Measurements from ENCODE around the gene ATG12. TPM values are rescaled to one million over a fixed set of nuclear protein-coding genes. Genes with fewer than 3 reads are reported as not detected.

The ATG12 gene
- total and polyA plus RNA-seq, 4 donors, result 69.4 to 84.3 (median 76.1) TPM

DNA sequence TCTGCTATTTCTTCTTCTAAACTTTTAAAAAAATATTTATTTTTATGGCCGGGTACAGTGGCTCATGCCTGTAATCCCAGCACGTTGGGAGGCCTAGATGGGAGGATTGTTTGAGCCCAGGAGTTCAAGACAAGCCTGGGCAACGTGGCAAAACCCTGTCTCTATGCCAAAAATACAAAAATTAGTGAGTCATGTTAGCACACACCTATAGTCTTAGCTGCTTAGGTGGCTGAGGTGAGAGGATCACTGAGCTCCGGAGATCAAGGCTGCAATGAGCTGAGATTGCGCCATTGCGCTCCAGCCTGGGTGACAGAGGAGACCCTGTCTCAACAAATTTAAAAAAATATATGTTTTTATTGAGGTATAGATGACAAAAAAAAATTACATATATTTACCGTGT lies 5.9 kb upstream of the ATG12 start:
- Histone ChIP-seq H3K27me3 (ENCODE audit: control insufficient read depth, insufficient read depth, low read length) (no peaks in the 10 kb centered on the region), H3K9me3 (ENCODE audit: control insufficient read depth, insufficient read depth, low read length) (no peaks in the 10 kb centered on the region), H3K4me1 (ENCODE audit: control insufficient read depth, insufficient read depth, low read length) (no peaks in the 10 kb centered on the region), H3K27ac (ENCODE audit: low read depth, low read length) (no peak overlapping the region), H3K36me3 (ENCODE audit: control insufficient read depth, insufficient read depth, low read length) (no peaks in the 10 kb centered on the region), H3K4me3 (ENCODE audit: low read depth, low read length) (no peak overlapping the region)
- no peak for DNase-seq (ENCODE audit: low read depth in 4 of 6, low spot score in 6 of 6)
- no CpG with 5 or more reads among the region's 7 CpGs for WGBS (ENCODE audit: insufficient coverage)

DNA sequence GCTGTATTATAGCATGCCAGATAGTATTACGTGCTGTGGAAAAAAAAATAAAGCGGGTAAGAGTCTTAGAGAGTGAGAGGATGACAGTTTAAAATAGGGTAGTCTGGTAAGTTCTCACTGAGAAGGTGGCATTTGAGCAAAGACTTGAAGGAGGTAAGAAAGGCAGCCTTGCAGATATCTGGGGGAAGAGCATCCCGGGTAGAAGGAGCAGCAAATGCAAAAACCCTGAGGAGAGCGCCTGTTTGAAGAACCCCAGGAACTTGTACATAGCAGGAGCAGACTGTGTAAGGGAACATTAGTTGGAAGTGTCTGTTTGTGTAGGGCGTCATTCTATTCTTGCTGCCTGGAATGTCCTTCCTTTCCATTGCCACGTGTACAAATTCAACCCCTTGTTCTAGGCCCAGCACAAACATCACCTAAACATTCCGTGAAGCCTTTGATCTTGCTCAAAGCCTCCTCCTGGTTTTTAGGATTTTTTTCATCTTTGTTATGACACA lies 3.0 kb upstream of the ATG12 start:
- Histone ChIP-seq H3K9me3 (ENCODE audit: control insufficient read depth, insufficient read depth, low read length) (no peaks in the 10 kb centered on the region), H3K27ac (ENCODE audit: low read depth, low read length) (peak overlapping the region; percentile 35), H3K4me3 (ENCODE audit: low read depth, low read length) (peak overlapping the region; percentile 26), H3K4me1 (ENCODE audit: control insufficient read depth, insufficient read depth, low read length) (peaks cover 5% of the 10 kb centered on the region), H3K36me3 (ENCODE audit: control insufficient read depth, insufficient read depth, low read length) (no peaks in the 10 kb centered on the region), H3K27me3 (ENCODE audit: control insufficient read depth, insufficient read depth, low read length) (no peaks in the 10 kb centered on the region)
- 66% methylated on average over 2 of the region's 7 CpGs for WGBS (ENCODE audit: insufficient coverage)
- peak in 1 of 6 donors; percentile 22 for DNase-seq (ENCODE audit: low read depth in 4 of 6, low spot score in 6 of 6)

DNA sequence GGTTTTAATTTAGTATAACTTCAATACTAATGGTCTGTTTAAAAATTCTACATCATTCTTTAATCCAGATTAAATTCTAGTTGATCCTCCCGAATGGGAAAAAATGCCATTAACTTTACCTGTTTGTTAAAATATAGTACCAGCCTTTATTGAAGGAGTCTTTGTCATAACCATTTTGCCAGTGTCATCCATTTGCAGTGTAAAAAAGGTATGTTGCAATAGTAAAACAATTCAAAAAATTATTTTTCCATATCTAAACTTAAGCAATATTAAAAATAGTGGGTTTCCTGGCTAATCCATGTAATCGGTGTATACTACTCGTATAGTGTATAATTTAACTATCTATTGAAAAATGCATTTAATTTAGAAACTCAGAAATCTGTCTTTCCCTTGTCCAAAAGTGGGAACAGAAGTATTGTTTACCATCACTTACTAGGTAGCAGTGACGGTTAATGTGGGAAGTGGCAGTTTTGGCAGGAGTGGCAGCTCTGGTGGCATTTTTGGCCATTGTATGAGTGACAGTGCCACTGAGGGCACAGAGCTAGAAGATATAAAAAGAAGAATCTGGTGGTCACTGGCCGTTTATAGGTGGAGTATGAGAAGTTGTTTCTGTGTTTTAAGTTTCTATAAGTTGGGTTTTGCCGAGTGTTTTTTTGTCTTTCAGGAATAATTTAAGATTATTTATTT lies 2.2 kb upstream of the ATG12 start:
- Histone ChIP-seq H3K27me3 (ENCODE audit: control insufficient read depth, insufficient read depth, low read length) (no peaks in the 10 kb centered on the region), H3K36me3 (ENCODE audit: control insufficient read depth, insufficient read depth, low read length) (no peaks in the 10 kb centered on the region), H3K4me1 (ENCODE audit: control insufficient read depth, insufficient read depth, low read length) (peaks cover 9% of the 10 kb centered on the region), H3K9me3 (ENCODE audit: control insufficient read depth, insufficient read depth, low read length) (no peaks in the 10 kb centered on the region), H3K4me3 (ENCODE audit: low read depth, low read length) (peak overlapping the region; percentile 95), H3K27ac (ENCODE audit: low read depth, low read length) (peak overlapping the region; percentile 35)
- DNase-seq (ENCODE audit: low read depth in 4 of 6, low spot score in 6 of 6), result no peak
- WGBS (ENCODE audit: insufficient coverage), result no CpG with 5 or more reads among the region's 6 CpGs

DNA sequence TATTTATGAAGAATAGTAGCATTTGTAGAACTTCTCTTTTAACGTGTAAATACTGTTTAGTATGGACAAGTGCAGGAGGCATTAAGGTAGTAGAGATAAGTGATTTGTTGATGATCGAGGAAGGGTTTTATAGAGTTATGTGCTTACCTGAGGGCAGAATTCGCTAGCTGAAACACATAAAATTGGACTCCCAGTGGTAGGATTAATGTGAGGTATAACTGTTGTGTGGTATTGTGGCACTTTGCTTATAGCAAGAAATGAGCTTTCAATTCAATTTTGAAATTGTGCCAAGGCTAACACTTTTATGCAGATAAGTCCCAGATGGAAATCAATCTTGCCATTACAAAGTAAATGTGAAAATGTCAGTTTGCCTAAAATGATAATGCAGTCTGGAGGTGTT lies 1.6 kb upstream of the ATG12 start:
- Histone ChIP-seq H3K27me3 (ENCODE audit: control insufficient read depth, insufficient read depth, low read length) (no peaks in the 10 kb centered on the region), H3K36me3 (ENCODE audit: control insufficient read depth, insufficient read depth, low read length) (no peaks in the 10 kb centered on the region), H3K4me3 (ENCODE audit: low read depth, low read length) (peak overlapping the region; percentile 95), H3K4me1 (ENCODE audit: control insufficient read depth, insufficient read depth, low read length) (peaks cover 10% of the 10 kb centered on the region), H3K9me3 (ENCODE audit: control insufficient read depth, insufficient read depth, low read length) (no peaks in the 10 kb centered on the region), H3K27ac (ENCODE audit: low read depth, low read length) (no peak overlapping the region)
- peak in 2 of 6 donors; percentile 23 to 48 for DNase-seq (ENCODE audit: low read depth in 4 of 6, low spot score in 6 of 6)
- WGBS (ENCODE audit: insufficient coverage), result 13% methylated on average over 3 of the region's 3 CpGs

DNA sequence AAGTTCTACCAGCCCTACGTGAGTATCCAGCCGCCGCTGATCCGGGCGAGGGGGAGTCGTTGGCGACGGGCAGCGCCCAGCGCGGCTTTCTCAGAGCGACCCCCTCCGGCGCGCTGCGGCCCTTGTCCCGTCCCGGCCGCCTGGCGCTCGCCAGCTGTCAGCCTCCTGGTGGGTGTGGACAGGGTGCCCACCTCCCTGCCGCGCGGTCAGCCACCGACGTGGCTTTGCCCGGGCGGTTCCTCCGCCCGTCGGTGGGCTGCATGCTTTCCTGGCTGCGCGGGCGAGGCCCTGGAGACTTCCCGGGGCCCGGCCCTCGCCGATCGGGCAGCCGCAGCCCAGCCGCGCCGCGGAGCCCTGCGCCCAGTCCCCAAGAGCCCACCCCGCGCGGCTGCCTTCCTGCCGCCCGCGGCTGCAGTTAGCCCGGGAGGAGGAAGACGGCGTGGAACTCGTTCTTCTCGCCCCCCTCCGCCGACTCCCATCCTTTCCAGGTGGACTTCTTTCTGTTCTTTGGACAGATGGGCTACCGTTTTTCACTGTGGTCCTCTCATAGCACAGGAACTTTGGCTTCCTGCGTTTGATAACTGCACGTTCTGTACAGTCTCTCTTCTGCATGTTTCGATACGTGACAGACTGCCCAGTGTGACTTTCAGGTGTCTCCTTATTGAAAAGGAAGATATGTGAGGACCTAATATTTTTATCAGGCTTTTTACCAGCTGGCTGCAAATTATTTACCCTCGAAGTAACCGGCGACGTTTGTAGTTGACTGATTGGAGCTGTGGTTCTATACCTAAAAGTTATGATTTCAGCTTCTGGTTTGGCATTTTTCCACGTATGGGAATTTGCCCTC lies 947 bp upstream of the ATG12 start:
- WGBS (ENCODE audit: insufficient coverage), result under 1% methylated on average over 63 of the region's 68 CpGs
- H3K36me3 ChIP-seq (ENCODE audit: control insufficient read depth, insufficient read depth, low read length), result peaks cover under 1% of the 10 kb centered on the region
- peak overlapping the region; percentile 87 for H3K27ac ChIP-seq (ENCODE audit: low read depth, low read length)
- peak in 2 of 6 donors; percentile 59 to 63 for DNase-seq (ENCODE audit: low read depth in 4 of 6, low spot score in 6 of 6)
- no peaks in the 10 kb centered on the region for H3K9me3 ChIP-seq (ENCODE audit: control insufficient read depth, insufficient read depth, low read length)
- peaks cover 10% of the 10 kb centered on the region for H3K4me1 ChIP-seq (ENCODE audit: control insufficient read depth, insufficient read depth, low read length)
- H3K27me3 ChIP-seq (ENCODE audit: control insufficient read depth, insufficient read depth, low read length), result no peaks in the 10 kb centered on the region
- H3K4me3 ChIP-seq (ENCODE audit: low read depth, low read length), result peak overlapping the region; percentile 95

- Histone ChIP-seq H3K36me3 (ENCODE audit: control insufficient read depth, insufficient read depth, low read length) (peaks cover 4% of the 10 kb centered on the region), H3K9me3 (ENCODE audit: control insufficient read depth, insufficient read depth, low read length) (no peaks in the 10 kb centered on the region), H3K4me3 (ENCODE audit: low read depth, low read length) (peak overlapping the region; percentile 95), H3K4me1 (ENCODE audit: control insufficient read depth, insufficient read depth, low read length) (peaks cover 10% of the 10 kb centered on the region), H3K27me3 (ENCODE audit: control insufficient read depth, insufficient read depth, low read length) (no peaks in the 10 kb centered on the region), H3K27ac (ENCODE audit: low read depth, low read length) (peak overlapping the region; percentile 98)
- WGBS (ENCODE audit: insufficient coverage), result 0% methylated on average over 1 of the region's 5 CpGs
- DNase-seq (ENCODE audit: low read depth in 4 of 6, low spot score in 6 of 6), result no peak
These were observed 492 bp downstream of the ATG12 start for GRCh38 chr5:115840873-115841272.

GRCh38 chr5:115838885-115839518 lies 2.4 kb downstream of the ATG12 start:
- Histone ChIP-seq H3K4me3 (ENCODE audit: low read depth, low read length) (no peak overlapping the region), H3K9me3 (ENCODE audit: control insufficient read depth, insufficient read depth, low read length) (no peaks in the 10 kb centered on the region), H3K27me3 (ENCODE audit: control insufficient read depth, insufficient read depth, low read length) (no peaks in the 10 kb centered on the region), H3K36me3 (ENCODE audit: control insufficient read depth, insufficient read depth, low read length) (peaks cover 4% of the 10 kb centered on the region), H3K4me1 (ENCODE audit: control insufficient read depth, insufficient read depth, low read length) (peaks cover 10% of the 10 kb centered on the region), H3K27ac (ENCODE audit: low read depth, low read length) (no peak overlapping the region)
- peak in 2 of 6 donors; percentile 72 to 77 for DNase-seq (ENCODE audit: low read depth in 4 of 6, low spot score in 6 of 6)
- no CpG with 5 or more reads among the region's 10 CpGs for WGBS (ENCODE audit: insufficient coverage)

DNA sequence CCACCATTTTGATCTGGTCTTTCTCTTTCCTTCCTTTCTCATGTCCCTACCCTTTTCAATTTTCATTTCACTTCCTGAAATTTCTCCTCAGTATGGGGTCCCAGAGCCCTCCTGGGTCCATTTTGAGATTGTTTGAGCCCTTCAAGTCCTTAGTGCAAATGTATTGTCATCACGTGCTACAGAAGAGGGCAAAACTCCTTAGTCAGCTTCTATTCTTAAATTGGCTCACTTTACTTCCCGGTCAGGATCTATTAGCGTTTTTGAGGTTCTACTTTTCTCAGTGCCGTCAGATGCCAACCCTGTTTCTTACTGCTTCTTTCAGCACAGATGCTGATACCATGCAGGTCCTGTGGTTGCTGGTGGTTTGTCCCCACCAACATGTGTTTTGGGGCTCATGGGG lies 5.9 kb downstream of the ATG12 start:
- WGBS (ENCODE audit: insufficient coverage), result 83% methylated on average over 3 of the region's 4 CpGs
- H3K4me1 ChIP-seq (ENCODE audit: control insufficient read depth, insufficient read depth, low read length), result peaks cover 9% of the 10 kb centered on the region
- no peaks in the 10 kb centered on the region for H3K9me3 ChIP-seq (ENCODE audit: control insufficient read depth, insufficient read depth, low read length)
- no peak for DNase-seq (ENCODE audit: low read depth in 4 of 6, low spot score in 6 of 6)
- H3K4me3 ChIP-seq (ENCODE audit: low read depth, low read length), result no peak overlapping the region
- no peak overlapping the region for H3K27ac ChIP-seq (ENCODE audit: low read depth, low read length)
- peaks cover 4% of the 10 kb centered on the region for H3K36me3 ChIP-seq (ENCODE audit: control insufficient read depth, insufficient read depth, low read length)
- H3K27me3 ChIP-seq (ENCODE audit: control insufficient read depth, insufficient read depth, low read length), result no peaks in the 10 kb centered on the region

- WGBS (ENCODE audit: insufficient coverage), result no CpG with 5 or more reads among the region's 2 CpGs
- H3K9me3 ChIP-seq (ENCODE audit: control insufficient read depth, insufficient read depth, low read length), result no peaks in the 10 kb centered on the region
- H3K4me1 ChIP-seq (ENCODE audit: control insufficient read depth, insufficient read depth, low read length), result no peaks in the 10 kb centered on the region
- H3K36me3 ChIP-seq (ENCODE audit: control insufficient read depth, insufficient read depth, low read length), result peaks cover 4% of the 10 kb centered on the region
- no peaks in the 10 kb centered on the region for H3K27me3 ChIP-seq (ENCODE audit: control insufficient read depth, insufficient read depth, low read length)
- H3K4me3 ChIP-seq (ENCODE audit: low read depth, low read length), result no peak overlapping the region
- peak in 2 of 6 donors; percentile 68 to 84 for DNase-seq (ENCODE audit: low read depth in 4 of 6, low spot score in 6 of 6)
- no peak overlapping the region for H3K27ac ChIP-seq (ENCODE audit: low read depth, low read length)
These were observed 10.1 kb downstream of the ATG12 start for GRCh38 chr5:115831163-115831768.
